Activated CD4-positive, alpha-beta T cell treated with anti-CD3 and anti-CD28 coated beads, Interleukin-2, Interleukin-4, amounts not matched to agents 100 ng/mL and 50 ng/mL, durations not matched to agents 16 hours and 8 hours (primary cell): ENCODE data around the gene USH1G.
"Not testable (repeated sequence)": the region's sequence is repeated elsewhere in the genome, so short reads cannot be mapped to it uniquely, and the experiment has no call there.

ENCODE experiments used
- DNase-seq: peaks from one replicate; pipeline ENCODE4 v3.0.0-alpha.2; 2020; ENCODE audit warnings: low spot score

The USH1G gene

DNA sequence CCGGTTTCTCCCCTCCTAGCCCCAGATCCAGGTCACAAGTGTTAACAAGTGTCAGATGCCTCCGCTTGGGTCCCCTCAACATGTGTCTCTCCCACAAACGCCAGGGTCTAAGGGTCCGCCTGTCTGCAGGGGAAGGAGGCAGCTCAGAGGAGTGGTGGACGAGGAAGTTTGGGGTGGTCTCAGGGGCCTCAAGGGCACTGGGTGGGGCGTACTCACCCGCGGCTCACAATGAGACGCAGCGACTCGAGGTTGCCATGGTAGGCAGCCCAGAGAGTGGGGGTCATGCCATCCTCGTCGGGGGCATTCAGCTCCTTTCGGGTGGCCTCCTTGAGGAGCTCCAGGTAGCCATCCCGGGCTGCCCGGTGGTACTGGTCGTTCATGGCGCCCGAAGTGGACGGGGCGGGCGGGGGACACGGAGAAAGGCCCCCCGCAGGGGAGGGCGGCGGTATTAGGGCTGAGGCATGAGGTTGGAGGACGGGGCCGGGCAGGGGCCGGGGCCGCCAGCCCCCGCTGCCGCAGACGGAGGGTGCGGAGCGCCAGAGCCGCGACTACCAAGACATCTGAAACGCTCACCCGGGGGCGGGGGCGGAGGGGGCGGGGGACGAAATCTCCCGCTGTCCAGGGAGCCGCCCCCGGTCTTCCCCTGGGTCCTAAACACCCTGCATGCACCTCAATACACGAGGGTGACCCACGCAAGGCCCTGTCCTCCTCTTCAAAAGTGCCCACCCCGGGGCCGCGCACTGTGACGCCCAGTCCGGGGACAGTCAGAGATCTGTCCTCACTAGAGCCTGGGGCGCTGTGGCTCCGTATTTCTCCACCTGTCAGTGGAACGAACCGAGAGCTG, at the start of gene USH1G:
Gene USH1G, minus strand, starts transcription at position 562 of the 844 bp plus-strand sequence. Its CDS starts 182 bp downstream, at position 380.
- DNase-seq = no peak

DNA sequence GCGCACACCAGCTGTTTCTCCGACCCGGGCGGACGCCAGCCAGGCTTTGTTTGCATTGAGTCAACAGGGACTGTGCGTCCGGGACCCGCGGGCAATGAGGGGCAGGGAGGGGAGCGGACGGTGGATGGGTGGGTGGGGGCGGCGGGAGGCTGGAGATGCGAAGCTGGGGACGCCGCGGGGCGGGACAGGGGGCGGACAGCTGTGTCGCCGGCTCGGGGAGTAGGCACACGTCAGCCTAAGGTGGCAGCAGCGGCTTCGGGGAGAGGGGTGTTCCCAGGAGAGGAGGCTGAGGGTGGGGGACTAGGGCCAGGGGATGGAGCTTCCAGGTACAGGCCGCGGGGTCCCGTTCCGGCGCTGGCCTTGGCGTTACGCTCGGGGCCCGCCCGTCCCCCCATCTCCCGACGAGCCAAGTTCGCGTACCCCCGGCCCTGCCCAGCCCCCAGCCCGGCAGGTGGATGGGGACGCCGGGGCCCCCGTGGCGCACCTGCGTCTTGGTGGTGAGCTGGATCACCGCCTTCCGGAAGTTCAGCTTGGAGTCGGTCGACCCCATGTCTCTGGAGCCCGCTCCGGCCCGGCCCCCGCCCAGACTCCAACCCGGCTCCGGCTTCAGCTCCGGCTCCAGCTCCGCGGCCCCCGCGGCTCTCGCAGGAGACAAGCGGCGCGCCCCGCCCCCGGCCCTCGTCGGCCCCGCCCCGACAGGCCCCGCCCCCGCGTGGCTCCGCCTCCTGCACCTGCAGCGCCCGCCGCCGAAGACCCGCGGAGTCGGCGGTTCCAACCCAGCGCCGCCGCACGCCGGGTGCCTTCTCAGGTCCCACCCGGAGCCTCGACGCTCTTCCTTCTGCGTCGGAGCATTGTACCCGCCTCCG, 49.3 kb upstream of the USH1G start, which contains the start of gene HID1:
Gene HID1, minus strand, starts transcription at position 653 of the 866 bp plus-strand sequence. Its CDS starts 103 bp downstream, at position 550.
- peak; percentile 50 for DNase-seq

DNA sequence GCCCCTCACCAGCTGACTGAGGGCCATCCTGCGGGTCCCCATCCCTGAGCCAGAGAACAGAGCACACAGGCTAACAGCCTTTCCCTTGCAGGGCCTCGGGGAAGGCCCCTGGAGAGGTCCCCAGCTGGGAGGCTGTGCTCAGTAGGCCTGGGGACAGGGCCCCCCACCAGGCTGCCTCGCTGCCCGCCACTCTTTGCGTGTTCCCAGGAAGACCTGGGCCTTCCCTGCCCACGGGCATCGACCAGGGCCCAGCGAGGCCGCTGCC, 48.7 kb upstream of the USH1G start:
- no peak for DNase-seq

DNA sequence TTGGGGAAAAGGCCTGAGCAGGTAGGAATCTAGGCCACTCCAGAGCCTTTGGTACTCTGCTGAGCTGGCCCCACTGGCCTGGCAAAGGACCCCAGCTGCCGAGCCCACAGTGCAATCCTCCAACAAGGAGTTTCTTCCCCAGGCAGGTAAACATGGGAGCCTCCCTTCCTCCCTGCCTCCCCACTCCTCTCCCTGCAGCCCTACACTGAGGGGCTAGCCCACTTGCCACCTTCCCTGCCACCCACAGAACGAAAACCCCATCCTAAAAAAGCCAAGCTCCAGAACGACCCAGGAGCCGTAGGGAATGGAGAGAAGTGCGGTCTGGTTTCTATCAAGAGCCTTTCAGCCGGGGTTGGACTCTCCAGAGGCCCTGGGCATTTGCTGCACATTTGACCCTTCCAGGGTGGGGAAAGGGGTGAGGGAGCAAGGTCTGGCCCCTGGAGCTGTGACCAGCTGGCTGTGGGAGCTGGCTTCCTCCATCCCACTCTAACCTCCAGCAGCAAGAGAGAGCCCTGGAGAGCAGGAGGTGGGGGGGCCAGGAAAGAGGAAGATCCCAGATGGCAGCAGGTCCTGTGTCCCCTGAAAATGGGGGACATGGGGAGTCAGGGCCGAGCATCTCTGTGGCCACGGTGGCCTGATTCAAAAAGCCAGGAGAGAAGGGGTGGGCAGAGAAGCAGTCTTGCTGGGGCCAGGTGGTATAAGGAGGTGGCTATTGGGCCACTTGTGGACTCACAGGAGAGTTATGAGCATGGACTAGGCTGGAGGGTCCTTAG, 48.2 kb upstream of the USH1G start:
- DNase-seq = no peak

DNA sequence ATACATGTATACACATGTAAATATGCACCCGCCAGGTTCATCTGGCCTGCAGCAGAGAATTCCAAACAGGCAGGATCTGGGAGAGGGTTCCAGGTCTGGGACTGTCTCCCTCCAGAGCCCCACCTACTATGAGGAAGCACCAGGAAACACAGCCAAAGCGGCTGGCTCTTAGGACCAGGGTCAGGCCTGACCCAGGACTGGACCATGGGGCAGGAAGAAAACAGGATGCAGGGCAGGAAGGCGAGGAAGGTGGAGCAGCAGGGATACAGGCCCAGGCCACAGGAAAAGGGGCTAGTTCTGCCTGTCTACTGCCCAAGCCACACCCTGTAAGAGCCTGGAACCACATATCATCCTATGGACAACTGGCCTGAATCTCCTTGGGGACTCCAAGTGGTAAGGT, 47.3 kb upstream of the USH1G start:
- no peak for DNase-seq

DNA sequence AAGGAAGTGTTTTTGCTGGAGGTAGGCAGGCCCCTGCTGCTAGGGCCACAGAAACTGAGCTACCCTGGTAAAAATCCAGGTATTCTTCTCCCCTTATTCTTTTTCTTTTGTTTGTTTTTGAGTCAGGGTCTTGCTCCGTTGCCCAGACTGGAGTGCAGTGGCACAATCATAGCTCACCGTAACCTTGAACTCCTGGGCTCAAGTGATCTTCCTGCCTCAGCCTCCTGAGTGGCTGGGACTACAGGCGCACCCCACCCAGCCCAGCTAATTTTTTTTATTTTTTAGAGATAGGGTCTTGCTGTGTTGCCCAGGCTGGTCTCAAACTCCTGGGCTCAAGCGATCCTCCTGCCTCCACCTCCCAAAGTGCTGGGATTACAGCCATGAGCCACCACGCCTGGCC, 46.4 kb upstream of the USH1G start:
- not testable (repeated sequence) for DNase-seq

DNA sequence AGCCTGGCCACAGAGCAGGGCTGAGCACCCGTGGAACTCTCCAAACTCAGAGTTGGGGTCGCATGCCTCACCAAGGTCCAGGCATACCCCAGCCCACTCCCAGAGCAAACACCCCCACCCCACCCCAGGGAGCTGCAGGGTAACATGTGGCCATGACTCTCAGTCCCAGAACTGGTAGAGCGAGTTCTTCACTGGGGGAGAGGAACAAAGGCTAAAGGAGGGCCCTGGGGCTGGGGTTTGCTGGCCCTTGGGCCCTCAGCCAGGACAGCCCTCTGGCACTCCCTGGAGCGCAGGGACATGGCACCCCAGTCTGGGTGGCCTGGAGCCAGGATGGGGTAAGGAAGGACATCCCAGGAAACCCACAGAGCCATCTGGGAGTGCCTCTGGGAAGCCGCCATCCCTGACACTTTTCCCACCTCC, 45.3 kb upstream of the USH1G start:
- DNase-seq = no peak

DNA sequence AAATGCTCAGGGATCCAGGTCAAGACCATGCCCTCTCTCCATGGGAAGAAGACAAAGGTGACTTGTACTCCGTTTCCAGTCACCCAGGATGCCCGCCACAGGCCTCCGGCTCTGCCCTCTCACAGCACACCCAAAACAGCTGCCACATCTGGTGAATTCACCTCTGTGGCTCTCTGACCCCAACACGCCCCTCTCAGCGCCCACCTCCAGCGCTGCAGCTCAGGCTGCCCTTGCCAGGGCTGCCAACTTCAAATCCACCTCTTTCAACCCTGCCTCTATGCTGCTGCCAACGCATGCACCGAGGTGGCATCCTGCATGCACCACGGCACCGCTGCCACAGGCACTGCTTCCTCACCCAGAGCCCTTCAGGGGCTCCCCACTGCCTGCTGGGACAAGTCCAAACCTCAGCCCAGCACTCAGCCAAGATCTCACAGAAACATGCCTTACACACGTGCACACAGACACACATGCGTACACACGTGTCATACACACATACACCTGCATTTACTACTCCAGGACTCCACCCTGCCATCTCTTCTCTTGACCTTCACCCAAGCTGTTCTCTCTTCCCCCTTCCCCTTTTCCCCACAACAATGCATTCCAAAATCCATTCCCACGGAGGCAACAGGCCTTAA, 42.0 kb upstream of the USH1G start:
- no peak for DNase-seq

DNA sequence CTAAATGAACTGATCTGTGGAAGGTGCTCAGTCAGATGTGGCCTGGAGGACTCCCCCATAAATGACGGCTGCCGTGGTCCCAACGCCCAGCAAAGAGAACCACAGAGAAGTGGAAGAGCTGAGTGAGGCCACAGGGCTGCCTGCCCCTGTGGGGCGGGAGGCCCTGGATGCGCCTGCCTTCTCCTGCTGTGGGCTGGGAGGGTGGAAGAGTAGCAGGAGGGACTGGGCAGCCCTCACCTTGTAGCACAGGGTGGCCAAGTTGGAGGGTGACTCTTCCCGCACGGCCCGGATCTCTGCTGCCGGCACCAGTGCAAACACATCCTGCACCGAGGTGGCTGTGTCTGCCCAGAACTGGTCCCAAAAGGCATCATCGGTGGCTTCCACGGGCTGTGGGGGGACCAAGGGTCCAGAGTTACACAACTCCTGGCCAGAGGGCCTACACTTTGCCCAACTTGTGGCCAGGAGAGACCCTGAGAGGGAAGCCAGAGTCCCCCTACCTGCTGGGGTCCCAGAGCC, 41.2 kb upstream of the USH1G start:
- DNase-seq = no peak

DNA sequence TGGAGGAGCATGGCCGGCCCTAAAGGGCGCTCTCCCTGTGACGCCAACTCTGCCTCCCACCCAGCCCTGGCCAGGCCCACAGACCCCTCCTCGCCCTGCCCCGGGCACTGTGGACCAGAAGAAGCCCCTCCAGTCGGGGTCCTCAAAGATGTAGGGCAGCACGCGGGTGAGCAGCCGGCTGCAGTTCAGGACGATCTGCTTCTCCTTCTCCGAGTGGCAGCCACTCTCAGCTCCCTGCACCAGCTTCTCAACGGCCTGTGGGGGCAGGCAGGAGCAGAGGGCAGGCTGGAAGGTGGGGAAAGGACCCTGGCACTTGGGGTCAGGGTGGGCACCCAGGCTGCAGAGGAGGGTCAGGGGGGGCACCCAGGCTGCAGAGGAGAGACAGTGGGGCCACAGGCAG, 40.6 kb upstream of the USH1G start:
- DNase-seq = no peak

DNA sequence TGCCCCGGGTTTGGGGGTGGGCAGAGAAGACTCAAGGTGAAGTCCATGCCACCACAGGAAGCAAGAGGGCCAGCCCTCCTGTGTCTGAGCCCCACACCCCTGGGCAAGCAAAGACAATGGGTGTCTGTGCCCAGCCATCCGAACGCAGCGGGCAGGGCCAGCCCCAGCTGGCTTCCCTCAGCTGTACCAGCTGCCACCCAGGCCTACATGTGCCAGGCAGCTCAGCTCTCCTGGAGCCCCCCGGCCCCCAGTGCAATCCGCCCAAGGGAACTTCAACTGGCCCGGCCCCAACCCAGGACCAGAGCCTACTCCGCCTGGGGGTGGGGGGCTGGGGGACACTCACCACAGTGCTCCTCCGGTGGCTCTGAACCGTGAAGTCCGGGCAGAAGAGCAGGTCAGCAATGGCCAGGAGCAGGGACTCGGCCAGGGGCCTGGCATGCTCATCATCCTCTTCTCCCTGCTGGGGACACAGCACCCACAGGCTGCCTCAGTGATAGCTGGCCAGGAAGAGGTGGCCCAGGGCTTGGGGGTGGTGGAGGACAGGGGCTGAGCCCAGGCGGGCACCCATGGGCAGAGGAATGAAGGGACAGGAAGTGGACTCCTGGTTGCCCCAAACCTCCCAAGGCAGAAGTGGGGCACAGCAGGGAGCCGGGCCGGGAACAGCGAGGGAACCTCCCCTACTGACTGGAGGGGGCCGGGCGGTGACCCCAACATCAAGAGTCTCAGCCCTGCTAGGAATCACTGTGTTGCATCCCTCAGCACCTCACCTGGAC, 39.8 kb upstream of the USH1G start:
- no peak for DNase-seq

DNA sequence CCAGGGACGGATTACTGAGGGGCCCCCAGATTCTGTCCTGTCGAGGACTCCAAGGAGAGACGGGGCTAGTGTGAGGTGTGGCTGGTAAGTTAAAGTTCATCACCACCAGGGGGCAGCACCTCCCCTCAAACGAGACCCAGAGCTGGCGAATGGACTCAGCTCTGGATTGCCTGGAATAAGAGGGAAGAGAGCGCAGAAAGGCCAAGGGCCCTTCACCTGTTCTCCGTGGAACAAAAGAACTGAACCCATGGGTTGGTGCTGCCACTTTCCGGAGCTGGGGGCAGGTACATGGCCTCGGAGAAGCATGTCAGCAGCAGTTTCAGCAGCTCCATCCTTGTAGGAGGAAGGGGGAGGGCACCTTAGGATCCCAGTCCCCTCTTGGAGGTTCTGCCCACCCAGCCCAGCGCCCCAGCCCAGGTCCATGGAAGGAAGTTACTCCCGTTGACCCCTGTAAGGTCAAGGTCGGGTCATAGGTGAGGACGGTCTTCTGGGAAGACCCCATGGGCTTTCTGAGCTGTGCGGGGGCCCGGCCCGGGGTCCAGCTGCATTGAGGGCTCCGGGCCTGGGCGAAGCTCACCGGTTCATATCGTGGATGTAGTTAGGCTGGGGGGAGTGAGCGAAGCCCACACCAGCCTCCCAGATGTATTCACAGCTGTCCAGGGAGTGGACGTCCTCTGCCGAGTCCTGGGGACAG, 38.7 kb upstream of the USH1G start:
- DNase-seq = peak; percentile 85

DNA sequence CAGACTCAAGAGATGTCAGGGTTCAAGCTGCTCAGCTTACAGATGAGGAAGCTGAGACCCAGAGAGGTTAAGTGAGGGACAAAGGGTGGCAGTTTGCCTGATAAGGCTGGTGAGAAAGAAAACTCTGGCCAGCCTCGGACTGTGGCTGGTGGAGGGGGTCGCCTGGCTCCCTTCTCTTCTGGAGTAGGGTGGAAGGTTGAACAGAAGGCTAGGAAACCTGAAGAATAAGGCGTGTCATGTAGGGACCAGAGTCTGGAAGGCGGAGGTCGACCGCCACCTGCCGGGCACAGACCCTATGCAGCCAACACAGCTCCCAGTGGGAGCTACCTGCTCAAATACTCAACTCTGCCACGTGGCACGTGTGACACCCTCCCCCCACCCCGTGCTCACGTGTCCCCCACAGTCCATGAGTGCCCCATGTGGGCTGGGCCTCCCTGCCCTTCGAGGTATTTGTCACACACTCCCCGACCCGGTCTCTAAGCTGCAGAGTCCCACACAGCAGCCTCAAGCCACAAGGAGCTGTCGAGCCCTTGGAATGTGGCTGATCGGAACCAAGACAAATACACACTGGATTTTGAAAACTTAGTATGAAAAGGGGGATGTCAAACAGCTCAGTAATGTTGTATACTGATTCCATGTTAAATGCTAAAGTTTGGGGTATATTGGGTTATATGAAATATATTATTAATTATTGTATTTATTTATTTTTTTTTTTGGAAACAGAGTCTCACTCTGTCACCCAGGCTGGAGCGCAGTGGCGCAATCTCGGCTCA, 37.7 kb upstream of the USH1G start:
- DNase-seq = peak; percentile 41

DNA sequence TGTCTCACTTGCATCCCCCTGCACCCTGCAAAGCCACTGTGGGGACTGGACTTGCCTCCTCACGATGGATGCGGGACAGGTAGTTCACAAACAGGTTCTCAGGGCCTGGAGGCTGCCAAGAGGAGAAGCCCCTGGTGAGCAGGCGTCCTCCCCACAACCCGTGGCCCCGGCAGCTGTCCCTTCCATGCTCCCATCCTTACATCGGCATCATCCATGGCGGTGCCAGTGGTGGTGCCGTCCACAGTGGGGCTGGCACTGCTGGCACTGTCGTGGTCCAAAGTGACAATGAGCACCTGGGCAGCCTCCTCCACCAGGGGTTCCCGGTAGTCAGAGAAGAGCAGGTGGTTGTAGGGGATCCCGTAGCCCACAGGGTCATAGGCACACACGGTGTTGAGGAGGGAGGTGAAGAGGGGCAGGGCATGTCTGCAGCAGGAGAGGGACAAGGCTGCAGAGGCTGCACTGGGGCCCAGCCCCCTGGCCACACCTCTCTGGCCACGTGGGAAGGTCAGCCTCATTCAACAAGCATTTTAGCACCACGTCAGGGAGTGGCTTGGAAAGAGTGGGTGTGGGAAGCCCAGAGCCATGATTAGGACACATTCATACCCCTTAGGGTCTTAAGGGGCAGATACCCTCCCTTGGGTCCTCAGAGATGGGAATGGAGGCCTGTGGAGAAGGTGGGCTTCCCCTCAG, 36.9 kb upstream of the USH1G start:
- no peak for DNase-seq

DNA sequence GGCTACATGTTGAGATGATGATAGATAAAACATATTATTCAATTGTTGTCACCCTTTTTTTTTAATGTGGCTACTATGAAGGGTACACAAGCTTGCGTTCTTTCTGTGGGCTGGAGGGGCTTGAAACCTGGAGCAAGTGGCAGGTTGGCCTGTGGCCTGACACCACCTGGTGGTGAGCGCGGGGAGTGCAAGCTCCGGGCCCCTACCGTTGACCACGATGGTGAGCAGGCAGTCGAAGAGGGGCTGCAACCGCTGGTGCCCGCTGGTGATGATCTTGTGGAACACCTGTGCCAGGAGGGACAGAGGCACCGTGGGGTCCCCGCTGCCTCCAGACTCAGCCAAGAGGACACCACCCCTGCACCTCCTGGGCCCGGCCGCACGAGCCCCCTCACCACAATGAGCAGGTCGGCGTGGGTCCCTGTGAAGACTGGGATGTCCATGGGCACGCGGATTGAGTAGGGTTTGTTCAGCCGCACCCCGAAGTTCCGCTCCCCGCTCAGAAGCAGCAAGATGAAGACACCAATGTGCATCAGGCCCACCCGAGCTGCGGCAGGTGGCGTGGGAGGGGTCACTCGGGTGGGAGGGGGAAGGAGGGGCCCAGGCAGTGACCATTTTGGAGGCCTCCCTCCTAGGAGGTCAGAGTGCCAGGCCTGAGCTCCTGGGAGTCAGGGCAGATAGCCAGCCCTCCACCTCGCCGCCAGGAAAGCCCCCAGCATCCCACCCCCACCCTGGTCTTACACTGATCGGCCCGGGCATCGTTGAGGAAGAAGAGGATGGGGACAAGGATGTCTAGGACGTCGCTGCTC, 35.1 kb upstream of the USH1G start:
- peak; percentile 77 for DNase-seq

DNA sequence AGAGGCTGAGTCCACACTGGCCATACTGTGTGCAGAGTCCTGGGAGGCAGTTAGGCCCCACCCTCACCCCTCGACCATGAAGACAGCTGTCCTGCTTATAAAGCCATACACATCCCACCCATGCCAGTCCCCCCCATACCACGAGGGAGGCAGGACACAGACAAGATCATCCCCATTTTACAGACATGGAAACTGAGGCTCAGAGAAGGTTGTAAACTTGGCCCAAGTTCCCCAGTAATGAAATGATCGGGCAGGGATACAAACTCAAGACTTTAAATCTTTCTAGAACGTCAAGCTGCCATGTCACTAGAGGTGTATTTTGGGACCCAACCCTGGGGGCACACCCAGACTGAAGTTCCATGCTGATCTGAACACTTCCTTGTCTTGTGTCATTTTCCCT, 33.0 kb upstream of the USH1G start:
- DNase-seq = no peak

DNA sequence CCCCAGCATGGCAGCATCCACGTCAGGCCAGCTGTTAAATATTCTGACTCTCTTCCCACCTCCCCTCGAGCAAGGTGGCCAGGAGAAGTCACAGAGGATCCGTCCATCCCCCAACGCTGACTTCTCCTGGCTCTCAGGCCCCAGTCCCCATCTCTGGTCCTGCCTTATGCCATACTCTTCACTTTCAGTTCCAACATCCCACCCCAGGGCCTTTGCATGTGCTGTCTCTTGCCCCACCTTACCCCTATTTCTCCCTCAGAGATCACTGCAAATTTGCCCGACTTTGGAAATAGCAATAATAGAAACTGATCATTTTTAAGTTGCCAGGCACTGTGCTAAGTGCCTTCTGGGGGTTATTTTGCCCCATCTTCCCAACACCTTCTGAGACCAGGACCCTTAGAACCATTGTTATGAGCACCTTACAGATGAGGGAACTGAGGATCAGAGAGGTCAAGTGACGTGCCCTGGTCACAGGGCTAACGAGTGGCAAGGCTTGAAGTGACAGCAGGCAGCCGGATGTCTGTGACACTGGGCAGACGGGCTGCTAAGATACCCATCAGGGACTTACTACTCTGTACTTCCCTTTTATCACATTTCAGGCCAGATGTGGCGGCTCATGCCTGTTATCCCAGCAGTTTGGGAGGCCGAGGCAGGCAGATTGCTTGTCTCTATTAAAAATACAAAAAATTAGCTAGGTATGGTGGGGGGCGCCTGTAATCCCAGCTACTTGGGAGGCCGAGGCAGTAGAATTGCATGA, 31.8 kb upstream of the USH1G start:
- DNase-seq = no peak
